OCI-LY1 (cell line): ENCODE measurements around the gene AGMO.

ENCODE experiments used
- H2AFZ ChIP-seq: fragments of 200-600 bp; sonication (generic), shearing (Covaris generic); 2 replicates; pipeline ENCODE4 v1.6.0; 2014; ENCODE audit warnings: antibody characterized with exemption, mild to moderate bottlenecking, low read length
- H3F3A ChIP-seq: fragments of 200-600 bp; sonication (generic), shearing (Covaris generic); 2 replicates; pipeline ENCODE4 v1.6.0; 2014; ENCODE audit warnings: mild to moderate bottlenecking, antibody characterized with exemption, low read length, moderate library complexity; ENCODE audit not compliant: insufficient read depth
- H3K27ac ChIP-seq: fragments of 200-600 bp; sonication (generic); 2 replicates; pipeline ENCODE4 v1.5.1; 2014; ENCODE audit warnings: low read length, mixed run types, mild to moderate bottlenecking, low read depth; ENCODE audit not compliant: poor library complexity, severe bottlenecking
- H3K27me3 ChIP-seq: fragments of 200-600 bp; sonication (generic); 2 replicates; pipeline ENCODE4 v1.6.0; 2014; ENCODE audit warnings: antibody characterized with exemption, mild to moderate bottlenecking, low read length, moderate library complexity; ENCODE audit not compliant: insufficient read depth
- H3K36me3 ChIP-seq: fragments of 200-600 bp; sonication (generic); 2 replicates; pipeline ENCODE4 v1.6.1; 2014; ENCODE audit warnings: mild to moderate bottlenecking, antibody characterized with exemption, low read length, moderate library complexity, mixed read lengths; ENCODE audit not compliant: insufficient read depth
- H3K4me1 ChIP-seq: fragments of 200-600 bp; sonication (generic); 2 replicates; pipeline ENCODE4 v1.5.1; 2014; ENCODE audit warnings: mild to moderate bottlenecking, low read length, moderate library complexity; ENCODE audit not compliant: insufficient read depth, severe bottlenecking
- H3K4me2 ChIP-seq: fragments of 200-600 bp; sonication (generic), shearing (Covaris generic); 2 replicates; pipeline ENCODE4 v1.6.1; 2014; ENCODE audit warnings: low read length
- H3K4me3 ChIP-seq: fragments of 200-600 bp; sonication (generic); 2 replicates; pipeline ENCODE4 v1.5.1; 2014; ENCODE audit warnings: low read length, low read depth, mild to moderate bottlenecking, mixed read lengths; ENCODE audit not compliant: poor library complexity, severe bottlenecking
- H3K79me2 ChIP-seq: fragments of 200-600 bp; shearing (Covaris generic); 2 replicates; pipeline ENCODE4 v1.6.1; 2016; ENCODE audit warnings: mixed run types, low read length, mixed read lengths; ENCODE audit not compliant: insufficient read depth
- H3K9ac ChIP-seq: fragments of 200-600 bp; sonication (generic), shearing (Covaris generic); 2 replicates; pipeline ENCODE4 v1.6.1; 2014; ENCODE audit warnings: mild to moderate bottlenecking, low read length, mixed read lengths
- H3K9me2 ChIP-seq: fragments of 200-600 bp; sonication (generic), shearing (Covaris generic); 2 replicates; pipeline ENCODE4 v1.6.1; 2014; ENCODE audit warnings: low read depth, mild to moderate bottlenecking, low read length, mixed read lengths
- H3K9me3 ChIP-seq: fragments of 200-600 bp; shearing (Covaris generic); 2 replicates; pipeline ENCODE4 v1.6.1; 2014; ENCODE audit warnings: low read length, mixed read lengths
- H4K20me1 ChIP-seq: fragments of 200-600 bp; sonication (generic), shearing (Covaris generic); 2 replicates; pipeline ENCODE4 v1.6.0; 2016; ENCODE audit warnings: mild to moderate bottlenecking, low read length; ENCODE audit not compliant: insufficient read depth
- CTCF ChIP-seq: fragments of 200-600 bp; sonication (generic), shearing (Covaris generic); IDR thresholded peaks from 2 replicates; pipeline ENCODE4 v1.5.1; 2017; ENCODE audit warnings: mild to moderate bottlenecking, antibody characterized with exemption, low read length, moderate library complexity, mixed read lengths
- EZH2 ChIP-seq: fragments of 200-600 bp; sonication (generic), shearing (Covaris generic); IDR thresholded peaks from 2 replicates; pipeline ENCODE4 v1.8.0; 2017; ENCODE audit warnings: borderline replicate concordance, mixed run types, mild to moderate bottlenecking, antibody characterized with exemption, low read length, moderate library complexity, mixed read lengths

The AGMO gene

GRCh38 chr7:15557686-15558085 lies 4.1 kb downstream of the AGMO start:
- Histone ChIP-seq H3K79me2 (no peaks in the 10 kb centered on the region), H3F3A (0 out of 2 replicates have a peak, but pooled peaks cover 3% of the 10 kb centered on the region), H3K9me3 (no peaks in the 10 kb centered on the region), H2AFZ (no peak overlapping the region), H3K4me2 (no peak overlapping the region), H3K9me2 (no peaks in the 10 kb centered on the region; the same call in 1 of the 2 replicates), H3K27me3 (no peaks in the 10 kb centered on the region), H3K36me3 (no peaks in the 10 kb centered on the region), H3K4me1 (no peaks in the 10 kb centered on the region), H3K9ac (no peak overlapping the region), H4K20me1 (no peaks in the 10 kb centered on the region), H3K4me3 (no peak overlapping the region), H3K27ac (no peak overlapping the region)
- TF ChIP-seq CTCF: no peak
- no peak for TF ChIP-seq EZH2

- no peaks in the 10 kb centered on the region for H3K79me2 ChIP-seq
- H3K27ac ChIP-seq: no peak overlapping the region
- H3K27me3 ChIP-seq: no peaks in the 10 kb centered on the region
- H3K4me2 ChIP-seq: no peak overlapping the region
- no peak overlapping the region for H3K9ac ChIP-seq
- H3K4me1 ChIP-seq: no peaks in the 10 kb centered on the region
- no peak overlapping the region for H2AFZ ChIP-seq
- H3K36me3 ChIP-seq: no peaks in the 10 kb centered on the region
- H3K9me3 ChIP-seq: no peaks in the 10 kb centered on the region
- H4K20me1 ChIP-seq: no peaks in the 10 kb centered on the region
- H3K9me2 ChIP-seq: no peaks in the 10 kb centered on the region; the same call in 1 of the 2 replicates
- H3F3A ChIP-seq: 0 out of 2 replicates have a peak, but pooled peaks cover 3% of the 10 kb centered on the region
- no peak for TF ChIP-seq EZH2
- no peak for TF ChIP-seq CTCF
- no peak overlapping the region for H3K4me3 ChIP-seq
Measured at GRCh38 chr7:15557186-15557585, 4.6 kb downstream of the AGMO start.

GRCh38 chr7:15556339-15557105 lies 5.3 kb downstream of the AGMO start:
- H3K9me2 ChIP-seq: no peaks in the 10 kb centered on the region; the same call in 1 of the 2 replicates
- no peaks in the 10 kb centered on the region for H4K20me1 ChIP-seq
- H3F3A ChIP-seq: 0 out of 2 replicates have a peak, but pooled peaks cover 3% of the 10 kb centered on the region
- H3K9me3 ChIP-seq: no peaks in the 10 kb centered on the region
- H3K9ac ChIP-seq: no peak overlapping the region
- no peaks in the 10 kb centered on the region for H3K36me3 ChIP-seq
- no peaks in the 10 kb centered on the region for H3K4me1 ChIP-seq
- H3K4me2 ChIP-seq: no peak overlapping the region
- H2AFZ ChIP-seq: no peak overlapping the region
- no peak overlapping the region for H3K27ac ChIP-seq
- H3K79me2 ChIP-seq: no peaks in the 10 kb centered on the region
- H3K4me3 ChIP-seq: no peak overlapping the region
- H3K27me3 ChIP-seq: no peaks in the 10 kb centered on the region
- TF ChIP-seq EZH2 (no peak), CTCF (no peak)
